ENCODE data around the gene DEPDC4. TPM values are rescaled to one million over a fixed set of nuclear protein-coding genes. Genes with fewer than 3 reads are reported as not detected.
A peak's percentile ranks its signal among the peaks of the same experiment; 100 is the strongest.

The DEPDC4 gene
- polyA plus RNA-seq, 1 experiment = 1.3 TPM

DNA sequence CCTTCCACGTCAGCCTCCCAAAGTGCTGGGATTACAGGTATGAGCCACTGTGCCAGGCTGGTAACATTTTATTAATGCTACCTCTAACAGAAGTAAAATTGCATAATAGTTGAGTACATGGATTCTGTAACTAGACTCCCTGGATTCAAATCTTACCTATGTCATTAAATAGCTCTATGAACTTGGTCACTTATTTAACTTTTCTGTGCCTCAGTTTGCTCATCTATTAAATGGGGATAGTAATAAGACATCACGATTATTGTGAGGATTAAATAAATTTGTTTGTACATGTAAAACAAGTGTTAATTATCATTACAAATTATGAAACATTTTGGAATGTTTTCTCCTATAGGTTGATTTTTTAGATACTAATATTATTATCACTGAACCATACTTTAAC is 59.6 kb downstream of the DEPDC4 start:
- Histone ChIP-seq H3K27ac (ENCODE audit: low read depth, low read length) (no peak overlapping the region), H3K27me3 (ENCODE audit: control insufficient read depth, insufficient read depth, low read length) (no peaks in the 10 kb centered on the region), H3K9me3 (ENCODE audit: control insufficient read depth, insufficient read depth, low read length) (no peaks in the 10 kb centered on the region), H3K4me3 (ENCODE audit: low read depth, low read length) (no peak overlapping the region)
- TF ChIP-seq, protein P1, sequence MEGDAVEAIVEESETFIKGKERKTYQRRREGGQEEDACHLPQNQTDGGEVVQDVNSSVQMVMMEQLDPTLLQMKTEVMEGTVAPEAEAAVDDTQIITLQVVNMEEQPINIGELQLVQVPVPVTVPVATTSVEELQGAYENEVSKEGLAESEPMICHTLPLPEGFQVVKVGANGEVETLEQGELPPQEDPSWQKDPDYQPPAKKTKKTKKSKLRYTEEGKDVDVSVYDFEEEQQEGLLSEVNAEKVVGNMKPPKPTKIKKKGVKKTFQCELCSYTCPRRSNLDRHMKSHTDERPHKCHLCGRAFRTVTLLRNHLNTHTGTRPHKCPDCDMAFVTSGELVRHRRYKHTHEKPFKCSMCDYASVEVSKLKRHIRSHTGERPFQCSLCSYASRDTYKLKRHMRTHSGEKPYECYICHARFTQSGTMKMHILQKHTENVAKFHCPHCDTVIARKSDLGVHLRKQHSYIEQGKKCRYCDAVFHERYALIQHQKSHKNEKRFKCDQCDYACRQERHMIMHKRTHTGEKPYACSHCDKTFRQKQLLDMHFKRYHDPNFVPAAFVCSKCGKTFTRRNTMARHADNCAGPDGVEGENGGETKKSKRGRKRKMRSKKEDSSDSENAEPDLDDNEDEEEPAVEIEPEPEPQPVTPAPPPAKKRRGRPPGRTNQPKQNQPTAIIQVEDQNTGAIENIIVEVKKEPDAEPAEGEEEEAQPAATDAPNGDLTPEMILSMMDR (IDR thresholded peaks at IDR 0.05; ENCODE audit: low read depth, low read length) = no peak
- ChIA-PET POLR2A (interaction anchor here (0.7 kb wide), 1 partner anchor 593 kb away, joined by 4 read pairs; no protein-coding TSS in a partner anchor), CTCF (no interaction called here)
- no peak for DNase-seq (ENCODE audit: low read depth, low spot score)

GRCh38 chr12:100201604-100202423 is 65.1 kb downstream of the DEPDC4 start:
- H3K27me3 ChIP-seq (ENCODE audit: control insufficient read depth, insufficient read depth, low read length) = no peaks in the 10 kb centered on the region
- CTCF ChIA-PET = interaction anchor here (0.8 to 1.0 kb wide), 2 partner anchors 33 to 47 kb away, joined by 3 to 4 read pairs; no protein-coding TSS in a partner anchor
- H3K27ac ChIP-seq (ENCODE audit: low read depth, low read length) = no peak overlapping the region
- POLR2A ChIA-PET = interaction anchor here (0.9 kb wide), 1 partner anchor 78 kb away, joined by 3 read pairs; no protein-coding TSS in a partner anchor
- no peaks in the 10 kb centered on the region for H3K9me3 ChIP-seq (ENCODE audit: control insufficient read depth, insufficient read depth, low read length)
- no peak for DNase-seq (ENCODE audit: low read depth, low spot score)
- TF ChIP-seq, protein P1 (IDR thresholded peaks at IDR 0.05; ENCODE audit: low read depth, low read length) = no peak
- H3K4me3 ChIP-seq (ENCODE audit: low read depth, low read length) = peak overlapping the region; percentile 87

DNA sequence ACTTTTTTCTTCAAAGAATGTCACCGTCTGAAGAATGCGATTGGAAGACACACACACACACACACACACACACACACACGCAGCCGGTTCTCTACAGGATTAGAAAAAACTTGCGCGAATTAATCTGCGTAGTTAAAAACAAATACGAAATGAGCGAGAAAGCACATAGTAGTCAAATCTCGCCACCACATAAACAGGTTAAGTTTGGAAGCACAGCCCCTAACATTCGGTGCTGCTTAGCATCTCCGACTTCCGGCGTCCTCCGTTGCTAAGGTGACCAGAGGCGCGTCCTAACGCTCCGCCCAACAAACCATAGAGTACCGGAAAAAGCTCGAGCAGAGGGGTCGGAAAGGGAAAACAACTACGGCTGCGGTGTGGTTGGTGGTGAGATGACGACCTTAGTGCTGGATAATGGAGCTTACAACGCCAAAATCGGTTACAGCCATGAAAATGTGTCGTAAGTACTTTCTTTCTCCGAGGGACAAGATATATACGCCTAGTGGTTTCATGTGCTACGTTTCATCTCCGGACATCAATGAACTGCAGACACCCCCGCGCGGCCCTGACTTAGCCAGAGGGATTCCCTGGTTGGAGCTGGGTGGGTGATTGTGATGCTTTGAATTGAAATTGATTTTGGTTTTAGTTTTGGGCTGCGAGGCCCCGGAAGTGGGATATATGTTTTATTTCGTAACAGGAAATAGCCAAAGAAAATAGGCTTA is 66.3 kb downstream of the DEPDC4 start, which contains the start of gene ACTR6:
ACTR6 (plus strand) TSS at position 353 of the 719 bp plus-strand sequence; CDS start at position 390, 37 bp downstream.
- ChIA-PET POLR2A (interaction anchor here (0.7 to 1.1 kb wide), 4 partner anchors 9 to 142 kb away, joined by 3 to 5 read pairs (median 3); no protein-coding TSS in a partner anchor), CTCF (interaction anchor here (0.6 to 1.8 kb wide), 7 partner anchors 9 to 533 kb away, joined by 3 to 5 read pairs (median 3); no protein-coding TSS in a partner anchor)
- Histone ChIP-seq H3K27ac (ENCODE audit: low read depth, low read length) (peak within 1 kb of the TSS; percentile 89), H3K27me3 (ENCODE audit: control insufficient read depth, insufficient read depth, low read length) (no peaks in the 10 kb centered on the region), H3K9me3 (ENCODE audit: control insufficient read depth, insufficient read depth, low read length) (no peaks in the 10 kb centered on the region), H3K4me3 (ENCODE audit: low read depth, low read length) (peak within 1 kb of the TSS; percentile 87)
- TF ChIP-seq, protein P1 (IDR thresholded peaks at IDR 0.05; ENCODE audit: low read depth, low read length) = peak; percentile 9; the same call in 1 of the 2 replicates
- peak; percentile 92 for DNase-seq (ENCODE audit: low read depth, low spot score)

GRCh38 chr12:100199347-100200149 is 67.3 kb downstream of the DEPDC4 start:
- ChIA-PET POLR2A (interaction anchor here (0.6 kb wide), 1 partner anchor 67 kb away, joined by 5 read pairs; the partner anchor contains the start of genes DEPDC4 and SCYL2), CTCF (interaction anchor here (1.1 to 1.8 kb wide), 2 partner anchors 10 to 142 kb away, joined by 4 to 5 read pairs; no protein-coding TSS in a partner anchor)
- H3K4me3 ChIP-seq (ENCODE audit: low read depth, low read length) = peak overlapping the region; percentile 87
- H3K27me3 ChIP-seq (ENCODE audit: control insufficient read depth, insufficient read depth, low read length) = no peaks in the 10 kb centered on the region
- no peak for DNase-seq (ENCODE audit: low read depth, low spot score)
- no peak overlapping the region for H3K27ac ChIP-seq (ENCODE audit: low read depth, low read length)
- no peaks in the 10 kb centered on the region for H3K9me3 ChIP-seq (ENCODE audit: control insufficient read depth, insufficient read depth, low read length)
- TF ChIP-seq, protein P1 (IDR thresholded peaks at IDR 0.05; ENCODE audit: low read depth, low read length) = no peak

All from AG04450 (cell line).